HepG2 (cell line): ENCODE measurements around the gene FKBP8. TPM values are rescaled to one million over a fixed set of nuclear protein-coding genes. Genes with fewer than 3 reads are reported as not detected.

ENCODE experiments used
- CC2D1A ChIP-seq: sonication (generic); formaldehyde crosslinking; IDR thresholded peaks from 2 replicates; pipeline ENCODE4 v1.8.1; 2023; ENCODE audit warnings: mild to moderate bottlenecking, missing genetic modification reagents
- CEBPG ChIP-seq: IDR thresholded peaks from 2 replicates; pipeline ENCODE4 v1.6.1; 2016
- FOXP1 ChIP-seq, 2 experiments: fragments of 450-650 bp in 1 of 2; IDR thresholded peaks; 2 replicates each; pipeline ENCODE4 v1.6.1; 2017 to 2018; ENCODE audit warnings: antibody characterized with exemption in 1 of 2
- MTERF4 ChIP-seq: sonication (generic); formaldehyde crosslinking; IDR thresholded peaks from 2 replicates; pipeline ENCODE4 v1.8.0; 2023; ENCODE audit warnings: mild to moderate bottlenecking, missing genetic modification reagents
- PBX2 ChIP-seq: IDR thresholded peaks from 2 replicates; pipeline ENCODE4 v1.6.1; 2016; ENCODE audit warnings: control low read depth
- POLR2G ChIP-seq: fragments of 200-400 bp; formaldehyde crosslinking; IDR thresholded peaks from 2 replicates; pipeline ENCODE4 v1.6.1; 2018; ENCODE audit warnings: mild to moderate bottlenecking, low read depth, low read length, moderate library complexity
- RERE ChIP-seq: IDR thresholded peaks from 2 replicates; pipeline ENCODE4 v1.6.1; 2016; ENCODE audit warnings: low read depth, missing genetic modification reagents, missing compliant biosample characterization
- SIN3A ChIP-seq: IDR thresholded peaks from 2 replicates; pipeline ENCODE4 v1.6.1; 2011; ENCODE audit warnings: low read depth, mild to moderate bottlenecking, control low read depth, low read length, borderline replicate concordance
- TBX2 ChIP-seq: sonication (generic); formaldehyde crosslinking; IDR thresholded peaks from 2 replicates; pipeline ENCODE4 v1.5.0; 2020; ENCODE audit warnings: missing genetic modification reagents, mild to moderate bottlenecking, borderline replicate concordance
- TFAP4 ChIP-seq: sonication (generic); IDR thresholded peaks from 2 replicates; pipeline ENCODE4 v1.6.1; 2016; ENCODE audit warnings: low read depth, borderline replicate concordance
- ZBTB49 ChIP-seq: sonication (generic); formaldehyde crosslinking; IDR thresholded peaks from 2 replicates; pipeline ENCODE4 v1.4.0; 2020; ENCODE audit warnings: missing genetic modification reagents, borderline replicate concordance
- ZNF331 ChIP-seq: sonication (generic); formaldehyde crosslinking; IDR thresholded peaks from 2 replicates; pipeline ENCODE4 v1.4.0; 2020; ENCODE audit warnings: missing genetic modification reagents
- ZNF597 ChIP-seq: sonication (generic); formaldehyde crosslinking; IDR thresholded peaks from 2 replicates; pipeline ENCODE4 v1.5.0; 2020; ENCODE audit warnings: missing genetic modification reagents
- polyA plus RNA-seq, 8 experiments: library from polyadenylated mRNA; depleted of rRNA in 3 of 8; stranded (reverse) in 7 of 8; unstranded in 1 of 8; fragments of >200 nt; fragmentation: Illumina TruSeq in 4 of 8; extraction: Trizol in 4 of 8; gene quantifications; 2 replicates each; pipeline versions ENCODE4 v1.2.1 to v1.2.3, GENCODE V29; 2011 to 2016; ENCODE audit warnings: low read depth in 4 of 8, missing spikeins in 1 of 8, mixed read lengths in 1 of 8; ENCODE audit not compliant: insufficient read depth in 1 of 8
- total RNA-seq, 5 experiments: library from RNA; depleted of rRNA; stranded (reverse); fragments of >200 nt; fragmentation: Illumina TruSeq; extraction: Trizol; gene quantifications; 2 replicates each; pipeline ENCODE4 v1.2.3, GENCODE V29; 2016; ENCODE audit warnings: low read depth in 1 of 5

Gene FKBP8
- total and polyA plus RNA-seq, 2 of the 13 experiments (the other 11 are each of a cell fraction or from before 2014, with no cell fraction given) = 81.7 to 93.9 TPM

- 0 out of 2 replicates have a peak, but pooled peaks have one; percentile 25 for TF ChIP-seq RERE (CRISPR knock-in tag)
- peak; percentile 78; the same call in 1 of the 2 replicates for TF ChIP-seq TFAP4
- TF ChIP-seq PBX2 (CRISPR knock-in tag) = peak; percentile 61
- no peak for TF ChIP-seq ZNF597 (CRISPR knock-in tag)
- peak; percentile 72 for TF ChIP-seq POLR2G
- peak; percentile 86 for TF ChIP-seq ZNF331 (CRISPR knock-in tag)
- TF ChIP-seq MTERF4 (CRISPR knock-in tag) = no peak
- peak; percentile 78 for TF ChIP-seq TBX2 (CRISPR knock-in tag)
- TF ChIP-seq CEBPG = no peak
- TF ChIP-seq CC2D1A (CRISPR knock-in tag) = no peak
- TF ChIP-seq ZBTB49 (CRISPR knock-in tag) = no peak
- no peak for TF ChIP-seq FOXP1 (IDR thresholded peaks at IDR 0.05)
- peak; percentile 53; the same call in 1 of the 2 replicates for TF ChIP-seq FOXP1 (CRISPR knock-in tag; IDR thresholded peaks at IDR 0.05)
- peak; percentile 86 for TF ChIP-seq SIN3A
Observed at GRCh38 chr19:18503971-18504885, 39.1 kb downstream of the FKBP8 start (continued).
